GM20000 (cell line): ENCODE data around the gene CDH23.

Source experiments
- DNase-seq: peaks from one replicate; pipeline ENCODE4 v3.0.0; 2012; ENCODE audit warnings: low spot score
- TF ChIP-seq, protein P1 (sequence below): IDR thresholded peaks from 2 replicates; pipeline ENCODE4 v1.5.1; 2012; ENCODE audit warnings: mild to moderate bottlenecking, control low read depth; ENCODE audit errors: extremely low read depth, missing control alignments

Gene CDH23

GRCh38 chr10:71715860-71716259 lies 319.1 kb downstream of the CDH23 start:
- TF ChIP-seq, protein P1, sequence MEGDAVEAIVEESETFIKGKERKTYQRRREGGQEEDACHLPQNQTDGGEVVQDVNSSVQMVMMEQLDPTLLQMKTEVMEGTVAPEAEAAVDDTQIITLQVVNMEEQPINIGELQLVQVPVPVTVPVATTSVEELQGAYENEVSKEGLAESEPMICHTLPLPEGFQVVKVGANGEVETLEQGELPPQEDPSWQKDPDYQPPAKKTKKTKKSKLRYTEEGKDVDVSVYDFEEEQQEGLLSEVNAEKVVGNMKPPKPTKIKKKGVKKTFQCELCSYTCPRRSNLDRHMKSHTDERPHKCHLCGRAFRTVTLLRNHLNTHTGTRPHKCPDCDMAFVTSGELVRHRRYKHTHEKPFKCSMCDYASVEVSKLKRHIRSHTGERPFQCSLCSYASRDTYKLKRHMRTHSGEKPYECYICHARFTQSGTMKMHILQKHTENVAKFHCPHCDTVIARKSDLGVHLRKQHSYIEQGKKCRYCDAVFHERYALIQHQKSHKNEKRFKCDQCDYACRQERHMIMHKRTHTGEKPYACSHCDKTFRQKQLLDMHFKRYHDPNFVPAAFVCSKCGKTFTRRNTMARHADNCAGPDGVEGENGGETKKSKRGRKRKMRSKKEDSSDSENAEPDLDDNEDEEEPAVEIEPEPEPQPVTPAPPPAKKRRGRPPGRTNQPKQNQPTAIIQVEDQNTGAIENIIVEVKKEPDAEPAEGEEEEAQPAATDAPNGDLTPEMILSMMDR = no peak
- DNase-seq = no peak

GRCh38 chr10:71716426-71716825 lies 319.7 kb downstream of the CDH23 start:
- no peak for DNase-seq
- TF ChIP-seq, protein P1 = no peak

GRCh38 chr10:71717056-71717455 lies 320.3 kb downstream of the CDH23 start:
- DNase-seq = no peak
- TF ChIP-seq, protein P1 = no peak

DNA sequence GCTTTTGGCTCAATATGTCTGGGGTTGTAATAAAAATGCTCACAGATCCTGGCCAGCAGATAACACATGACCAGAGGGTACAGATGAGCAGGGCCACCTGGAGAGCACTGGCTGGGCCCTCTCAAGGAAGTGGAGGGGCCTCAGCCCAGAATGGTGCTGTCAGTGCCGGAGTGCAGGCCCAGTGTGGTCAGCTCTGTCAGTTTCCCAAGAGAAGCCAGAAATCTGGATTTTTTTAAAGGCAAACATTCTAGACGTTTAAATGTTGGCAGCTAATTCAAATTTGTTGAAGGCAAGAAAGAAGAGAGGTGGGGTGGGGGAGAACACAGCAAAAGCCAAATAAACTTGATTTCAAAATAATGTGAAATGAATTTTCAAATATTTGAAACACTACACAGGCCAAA lies 320.8 kb downstream of the CDH23 start:
- TF ChIP-seq, protein P1 = no peak
- DNase-seq = no peak

DNA sequence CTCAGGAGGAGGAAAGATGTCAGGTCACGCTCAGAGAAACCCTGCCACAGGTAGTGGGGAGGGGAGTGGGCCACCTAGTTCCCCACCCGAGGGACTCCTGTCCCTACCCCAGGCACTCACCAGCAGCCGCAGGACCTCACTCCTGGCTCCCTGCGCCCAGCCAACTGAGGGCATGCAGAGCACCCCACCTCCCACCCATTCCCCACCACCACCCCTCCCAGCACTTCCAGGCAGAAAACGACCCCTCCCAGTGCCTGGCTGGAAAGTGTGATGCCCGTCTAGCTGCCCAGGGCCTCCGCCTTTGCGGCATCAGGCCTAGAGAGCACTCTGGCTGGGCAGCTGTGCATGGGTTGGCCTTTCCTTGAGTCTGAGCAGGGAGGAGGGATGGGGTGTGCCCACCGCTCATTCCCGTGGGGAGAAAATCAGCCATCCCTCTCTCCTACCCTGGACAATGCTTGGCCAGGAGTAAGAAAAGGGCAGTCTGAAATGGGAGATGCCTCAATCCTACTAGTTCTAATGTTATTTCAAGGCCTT lies 321.5 kb downstream of the CDH23 start:
- no peak for DNase-seq
- TF ChIP-seq, protein P1 = no peak

GRCh38 chr10:71719042-71719441 lies 322.3 kb downstream of the CDH23 start:
- TF ChIP-seq, protein P1 = no peak
- no peak for DNase-seq

DNA sequence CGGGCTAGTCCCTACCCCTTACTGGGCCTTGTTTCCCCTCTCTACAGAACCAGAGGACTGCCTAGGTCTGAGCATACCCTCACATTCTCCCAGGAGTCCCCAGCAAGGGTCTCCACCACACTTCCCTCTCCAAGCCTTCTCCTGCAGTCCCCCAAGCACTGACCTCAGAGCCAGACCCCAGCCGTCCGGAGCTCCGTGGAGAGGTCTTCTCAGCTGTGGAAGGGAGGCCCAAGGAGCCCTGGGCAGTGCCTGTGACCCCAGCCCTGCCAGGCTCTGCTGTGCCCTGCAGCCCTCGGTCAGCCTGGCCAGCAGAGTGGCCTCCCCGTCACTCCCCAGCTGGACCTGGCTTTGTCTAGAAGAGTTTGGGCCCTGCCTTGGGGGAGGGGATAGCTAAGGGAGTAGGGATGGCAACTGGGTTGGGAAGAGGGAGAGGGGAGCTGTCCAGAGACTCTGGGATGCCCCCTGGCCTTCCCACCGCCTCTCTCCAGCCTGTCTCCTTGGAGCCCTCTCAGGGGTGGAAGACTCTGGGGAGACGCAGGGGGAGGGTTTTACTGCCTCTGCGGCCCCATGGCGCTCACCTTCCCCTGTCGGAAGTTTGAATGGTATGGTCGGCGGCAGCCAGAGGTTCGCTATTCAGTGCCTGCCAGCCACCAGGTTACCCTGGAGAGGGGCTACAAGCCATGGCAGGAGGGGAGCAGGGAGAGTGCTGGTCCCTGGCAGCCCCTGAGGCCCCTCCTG lies 322.9 kb downstream of the CDH23 start, which contains the start of gene C10orf105:
Gene C10orf105, minus strand, starts transcription at position 315 of the 738 bp plus-strand sequence. CDS start 3,441 bp downstream, outside the sequence.
- TF ChIP-seq, protein P1 = no peak
- no peak for DNase-seq
